ENCODE data around the gene KIRREL3. TPM values are rescaled to one million over a fixed set of nuclear protein-coding genes. Genes with fewer than 3 reads are reported as not detected.
"Not testable (repeated sequence)": the region's sequence is repeated elsewhere in the genome, so short reads cannot be mapped to it uniquely, and the experiment has no call there.

The KIRREL3 gene
- total RNA-seq, 1 donor = 0.10 TPM

DNA sequence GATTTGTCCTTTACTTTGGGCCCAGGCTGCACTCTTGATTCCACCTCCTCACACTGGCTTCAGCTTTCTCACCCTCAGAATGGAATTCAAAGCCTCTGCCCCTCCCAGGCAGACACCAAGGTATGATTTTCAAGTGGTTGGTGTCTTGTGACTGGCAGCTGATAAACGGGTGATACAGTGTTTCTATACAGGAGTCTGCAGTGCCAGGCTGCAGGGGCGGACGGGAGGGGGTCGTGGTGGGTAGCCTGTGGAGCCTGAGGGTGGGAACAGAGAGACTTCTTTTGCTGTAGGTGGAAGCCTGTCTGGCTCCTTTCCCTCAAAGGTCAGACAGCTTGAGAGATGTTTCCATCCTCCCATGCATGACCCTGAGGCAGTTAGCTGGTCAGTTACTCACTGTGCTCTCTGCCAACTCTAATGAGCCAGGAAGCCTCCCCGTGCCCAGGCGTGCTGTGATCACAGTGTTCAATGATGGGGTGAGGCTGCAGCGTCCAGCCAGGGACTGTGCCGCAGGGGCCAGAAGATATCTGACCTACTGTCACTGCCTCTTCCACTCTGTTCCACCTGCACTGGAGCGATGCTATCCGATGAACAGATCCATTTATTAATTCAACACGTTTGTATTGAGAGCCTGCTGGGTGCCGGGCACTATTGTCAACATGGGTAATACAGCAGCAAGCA is 627.0 kb downstream of the KIRREL3 start:
- not testable (repeated sequence) for H3K9me3 ChIP-seq (ENCODE audit: low read depth, low read length); H3K4me1 ChIP-seq (ENCODE audit: insufficient read depth, low read length); H3K4me3 ChIP-seq (ENCODE audit: low read length); H3K27me3 ChIP-seq (ENCODE audit: insufficient read depth, low read length)
